ENCODE measurements around the gene PSMD4. TPM values are rescaled to one million over a fixed set of nuclear protein-coding genes. Genes with fewer than 3 reads are reported as not detected.

PSMD4 gene
- total RNA-seq, 1 experiment from 2014 or later, result 250 TPM

- peaks cover 67% of the 10 kb centered on the region for H3K4me1 ChIP-seq
- H3K27me3 Mint-ChIP-seq (ENCODE audit: insufficient read depth, unreplicated experiment), result no peaks in the 10 kb centered on the region
- no peak for DNase-seq
- no peak overlapping the region for H3K4me3 ChIP-seq (ENCODE audit: low read depth, low read length)
- no peaks in the 10 kb centered on the region for H3K9me3 ChIP-seq
- H3K4me3 Mint-ChIP-seq (ENCODE audit: unreplicated experiment), result no peak overlapping the region
- peaks cover 63% of the 10 kb centered on the region for H3K36me3 Mint-ChIP-seq (ENCODE audit: insufficient read depth, unreplicated experiment)
- H3K4me1 Mint-ChIP-seq (ENCODE audit: low read depth, unreplicated experiment), result peaks cover 44% of the 10 kb centered on the region
- POLR2A ChIA-PET, result interaction anchor here (0.5 kb wide), 1 partner anchor 86 kb away, joined by 3 read pairs; no protein-coding TSS in a partner anchor
- no peaks in the 10 kb centered on the region for H3K27me3 ChIP-seq (replicated peaks; ENCODE audit: control insufficient read depth, insufficient read depth, low read length)
- H3K36me3 ChIP-seq (ENCODE audit: control insufficient read depth, insufficient read depth, low read length), result no peaks in the 10 kb centered on the region
- no TSS peak for BruUV-seq (replicated peaks)
- CTCF ChIA-PET, result interaction anchor here (0.9 to 3.6 kb wide), 3 partner anchors 11 to 28 kb away, joined by 4 to 28 read pairs (median 10); no protein-coding TSS in a partner anchor
- peak overlapping the region; percentile 78 for H3K27ac Mint-ChIP-seq (ENCODE audit: unreplicated experiment)
- H3K9me3 Mint-ChIP-seq (ENCODE audit: unreplicated experiment), result no peaks in the 10 kb centered on the region
- no peak for TF ChIP-seq CTCF (IDR thresholded peaks at IDR 0.05; ENCODE audit: insufficient read depth in 1 of 2, low read depth in 1 of 2, low read length in 1 of 2, severe bottlenecking in 1 of 2, unreplicated experiment in 1 of 2)
- intact Hi-C loops (cut with micrococcal nuclease; ENCODE audit: unreplicated experiment), result no loop called here
Observed at GRCh38 chr1:151312411-151312810, 57.9 kb downstream of the PSMD4 start.

DNA sequence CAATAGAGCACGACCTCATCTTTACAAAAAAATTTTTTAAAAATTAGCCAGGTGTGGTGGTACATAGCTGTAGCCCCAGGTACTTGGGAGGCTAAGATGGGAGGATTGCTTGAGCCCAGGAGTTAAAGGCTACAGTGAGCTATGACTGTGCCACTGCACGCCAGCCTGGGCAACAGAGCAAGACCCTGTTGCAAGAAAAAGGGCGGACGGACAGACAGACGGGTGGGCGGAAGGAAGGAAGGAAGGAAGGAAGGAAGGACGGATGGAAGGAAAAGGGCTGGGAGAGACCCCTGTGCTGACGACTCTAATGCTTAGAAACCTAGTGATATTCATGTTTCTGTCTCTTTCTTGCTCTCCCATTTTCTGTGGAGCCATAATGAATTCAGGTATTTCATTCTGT lies 58.3 kb downstream of the PSMD4 start:
- Mint-ChIP-seq H3K36me3 (ENCODE audit: insufficient read depth, unreplicated experiment) (peaks cover 66% of the 10 kb centered on the region), H3K27ac (ENCODE audit: unreplicated experiment) (peak overlapping the region; percentile 78), H3K4me1 (ENCODE audit: low read depth, unreplicated experiment) (peaks cover 49% of the 10 kb centered on the region), H3K27me3 (ENCODE audit: insufficient read depth, unreplicated experiment) (no peaks in the 10 kb centered on the region), H3K9me3 (ENCODE audit: unreplicated experiment) (no peaks in the 10 kb centered on the region), H3K4me3 (ENCODE audit: unreplicated experiment) (no peak overlapping the region)
- intact Hi-C loops (cut with micrococcal nuclease; ENCODE audit: unreplicated experiment), result no loop called here
- no peak for DNase-seq
- Histone ChIP-seq H3K4me3 (ENCODE audit: low read depth, low read length) (no peak overlapping the region), H3K27me3 (replicated peaks; ENCODE audit: control insufficient read depth, insufficient read depth, low read length) (no peaks in the 10 kb centered on the region), H3K36me3 (ENCODE audit: control insufficient read depth, insufficient read depth, low read length) (no peaks in the 10 kb centered on the region), H3K4me1 (peaks cover 67% of the 10 kb centered on the region), H3K9me3 (no peaks in the 10 kb centered on the region)
- ChIA-PET CTCF (interaction anchor here (3.6 kb wide), 1 partner anchor 28 kb away, joined by 28 read pairs; no protein-coding TSS in a partner anchor), POLR2A (no interaction called here)
- TF ChIP-seq CTCF (IDR thresholded peaks at IDR 0.05; ENCODE audit: insufficient read depth in 1 of 2, low read depth in 1 of 2, low read length in 1 of 2, severe bottlenecking in 1 of 2, unreplicated experiment in 1 of 2), result no peak
- no TSS peak for BruUV-seq (replicated peaks)

DNA sequence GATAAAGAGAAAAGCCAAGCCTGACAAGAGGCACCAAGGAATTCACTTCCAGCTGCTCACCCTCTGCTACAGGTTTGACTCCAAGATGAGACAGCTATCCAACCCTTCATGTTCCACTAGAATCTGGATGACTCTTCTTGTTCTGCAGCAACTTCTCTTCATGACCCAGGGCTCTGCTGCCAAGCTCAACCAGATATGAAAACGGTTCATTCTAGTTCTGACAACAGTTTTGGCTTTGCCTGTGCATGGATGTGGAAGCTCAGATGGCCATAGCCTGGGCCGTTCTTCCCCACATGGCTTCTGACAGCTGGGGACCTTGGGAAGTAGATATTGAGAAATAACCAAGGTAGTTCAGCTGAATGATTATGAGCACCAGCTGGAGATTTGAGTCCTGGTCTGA lies 59.0 kb downstream of the PSMD4 start:
- BruUV-seq (replicated peaks), result no TSS peak
- H3K27me3 Mint-ChIP-seq (ENCODE audit: insufficient read depth, unreplicated experiment), result no peaks in the 10 kb centered on the region
- H3K4me3 Mint-ChIP-seq (ENCODE audit: unreplicated experiment), result no peak overlapping the region
- H3K36me3 Mint-ChIP-seq (ENCODE audit: insufficient read depth, unreplicated experiment), result peaks cover 62% of the 10 kb centered on the region
- intact Hi-C loops (cut with micrococcal nuclease; ENCODE audit: unreplicated experiment), result no loop called here
- H3K4me1 Mint-ChIP-seq (ENCODE audit: low read depth, unreplicated experiment), result peaks cover 49% of the 10 kb centered on the region
- Histone ChIP-seq H3K4me3 (ENCODE audit: low read depth, low read length) (no peak overlapping the region), H3K9me3 (no peaks in the 10 kb centered on the region), H3K4me1 (peaks cover 67% of the 10 kb centered on the region), H3K36me3 (ENCODE audit: control insufficient read depth, insufficient read depth, low read length) (no peaks in the 10 kb centered on the region), H3K27me3 (replicated peaks; ENCODE audit: control insufficient read depth, insufficient read depth, low read length) (no peaks in the 10 kb centered on the region)
- ChIA-PET CTCF (interaction anchor here (1.0 kb wide), 1 partner anchor 13 kb away, joined by 3 read pairs; no protein-coding TSS in a partner anchor), POLR2A (interaction anchor here (0.7 to 0.8 kb wide), 2 partner anchors 16 to 198 kb away, joined by 3 to 11 read pairs; partner anchors contain the start of gene CGN)
- H3K27ac Mint-ChIP-seq (ENCODE audit: unreplicated experiment), result peak overlapping the region; percentile 78
- TF ChIP-seq CTCF (IDR thresholded peaks at IDR 0.05; ENCODE audit: insufficient read depth in 1 of 2, low read depth in 1 of 2, low read length in 1 of 2, severe bottlenecking in 1 of 2, unreplicated experiment in 1 of 2), result no peak
- no peak for DNase-seq
- no peaks in the 10 kb centered on the region for H3K9me3 Mint-ChIP-seq (ENCODE audit: unreplicated experiment)
